Measurements from ENCODE around the gene TAF10.
A peak's percentile ranks its signal among the peaks of the same experiment; 100 is the strongest.

TAF10 gene

GRCh38 chr11:6655020-6655789, 43.2 kb upstream of the TAF10 start:
- H3K4me3 ChIP-seq = peak overlapping the region; percentile 93
- TF ChIP-seq EZH2 (IDR thresholded peaks at IDR 0.05) (no peak), FOXP2 (optimal IDR thresholded peaks at IDR 0.05; ENCODE audit: control extremely low read depth, extremely low read length, insufficient read depth) (no peak)
- H3K27ac ChIP-seq = no peak overlapping the region; the same call in 1 of the 2 replicates
- peak overlapping the region; percentile 81 for H3K9ac ChIP-seq (ENCODE audit: insufficient read length)
- DNase-seq (ENCODE audit: low read depth, low spot score) = no peak
- H3K9me3 ChIP-seq (ENCODE audit: low read depth, low read length) = no peaks in the 10 kb centered on the region
- peaks cover 6% of the 10 kb centered on the region; the same call in 1 of the 2 replicates for H3K36me3 ChIP-seq (ENCODE audit: insufficient read depth, low read length)

DNA sequence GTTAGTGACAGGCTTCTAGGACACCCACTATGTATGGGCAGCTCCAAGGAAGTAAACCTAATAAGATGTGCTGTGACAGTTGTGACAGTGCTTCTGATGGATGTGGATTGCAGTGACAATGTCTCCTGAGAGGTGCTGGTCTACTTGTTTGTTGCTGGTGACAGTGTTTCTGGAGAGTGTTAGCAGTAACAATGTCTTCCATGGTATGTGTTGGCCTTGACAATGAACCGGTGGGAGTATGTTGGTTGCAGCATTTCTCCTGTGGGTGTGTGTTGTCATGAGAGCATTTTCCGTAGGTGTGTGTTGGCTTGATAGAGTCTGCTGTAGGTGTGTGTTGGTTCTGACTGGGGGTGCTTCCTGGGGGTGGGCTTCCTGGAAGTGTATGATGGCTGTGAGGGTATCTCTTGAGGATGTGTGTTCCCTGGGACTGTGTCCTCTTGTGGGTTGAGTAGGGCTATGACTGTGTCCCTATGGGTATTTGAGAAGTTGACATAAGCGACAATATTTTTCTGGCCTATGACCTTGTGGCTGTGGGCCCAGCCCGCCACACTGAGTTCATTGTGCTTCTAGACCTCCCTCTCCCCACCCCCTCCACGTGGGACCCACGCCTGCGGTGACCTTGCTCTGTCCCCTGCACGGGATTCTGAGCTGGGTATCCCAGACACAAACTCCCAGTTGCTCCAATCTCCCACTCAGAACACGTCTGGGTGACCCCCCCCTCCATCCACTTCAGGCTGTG, 42.4 kb upstream of the TAF10 start:
- Histone ChIP-seq H3K36me3 (ENCODE audit: insufficient read depth, low read length) (peaks cover 8% of the 10 kb centered on the region; the same call in 1 of the 2 replicates), H3K4me3 (peak overlapping the region; percentile 93), H3K9ac (ENCODE audit: insufficient read length) (peak overlapping the region; percentile 81), H3K9me3 (ENCODE audit: low read depth, low read length) (no peaks in the 10 kb centered on the region), H3K27ac (no peak overlapping the region; the same call in 1 of the 2 replicates)
- no peak for DNase-seq (ENCODE audit: low read depth, low spot score)
- no peak for TF ChIP-seq POLR2AphosphoS5 (IDR thresholded peaks at IDR 0.05; ENCODE audit: borderline replicate concordance, low read depth, low read length)
- TF ChIP-seq EZH2 (IDR thresholded peaks at IDR 0.05) = no peak
- TF ChIP-seq FOXP2 (optimal IDR thresholded peaks at IDR 0.05; ENCODE audit: control extremely low read depth, extremely low read length, insufficient read depth) = no peak

DNA sequence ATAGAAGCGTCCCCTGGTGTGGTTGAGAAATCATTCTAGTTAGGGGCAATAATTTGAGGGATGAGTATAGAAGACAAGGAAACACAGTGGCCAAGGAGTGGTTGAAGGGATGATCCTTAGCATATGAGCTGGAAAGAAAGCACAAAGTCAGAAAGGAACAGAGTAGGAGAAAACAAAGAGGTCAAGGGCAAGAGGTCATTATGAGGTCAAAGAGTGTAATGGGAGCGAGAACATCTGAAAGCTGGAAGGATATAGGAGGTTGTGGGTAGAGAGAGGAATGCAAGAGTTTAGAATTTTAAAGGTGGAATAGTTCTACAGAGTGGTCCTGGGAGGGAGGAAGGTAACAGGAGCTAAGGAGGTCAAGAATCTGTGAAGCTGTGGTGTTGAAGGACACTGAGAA, 41.6 kb upstream of the TAF10 start:
- H3K36me3 ChIP-seq (ENCODE audit: insufficient read depth, low read length) = peaks cover 10% of the 10 kb centered on the region
- H3K4me3 ChIP-seq = peak overlapping the region; percentile 93
- H3K9ac ChIP-seq (ENCODE audit: insufficient read length) = no peak overlapping the region
- TF ChIP-seq POLR2AphosphoS5 (IDR thresholded peaks at IDR 0.05; ENCODE audit: borderline replicate concordance, low read depth, low read length) (no peak), FOXP2 (optimal IDR thresholded peaks at IDR 0.05; ENCODE audit: control extremely low read depth, extremely low read length, insufficient read depth) (no peak), EZH2 (IDR thresholded peaks at IDR 0.05) (no peak)
- no peak for DNase-seq (ENCODE audit: low read depth, low spot score)
- peak overlapping the region; percentile 65; the same call in 1 of the 2 replicates for H3K27ac ChIP-seq
- H3K9me3 ChIP-seq (ENCODE audit: low read depth, low read length) = no peaks in the 10 kb centered on the region

DNA sequence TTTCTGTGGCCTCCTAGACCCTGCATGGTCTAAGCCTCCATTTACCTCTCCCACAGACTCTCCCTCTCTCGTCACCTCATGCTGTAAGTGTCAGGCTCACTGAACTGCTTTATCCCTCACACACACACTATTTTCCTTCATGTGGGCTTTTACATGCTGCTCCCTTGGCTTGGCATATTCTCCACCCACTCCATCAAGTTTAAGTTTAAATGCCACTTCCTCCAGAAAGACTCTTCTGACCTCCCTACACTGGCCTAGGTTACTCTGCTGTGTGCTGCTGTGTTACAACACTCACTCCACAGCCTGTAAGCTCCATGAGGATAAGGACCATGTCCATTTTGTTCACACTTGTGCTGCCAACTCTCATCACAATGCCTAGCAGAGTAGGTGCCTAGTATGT, 41.1 kb upstream of the TAF10 start:
- H3K4me3 ChIP-seq = peak overlapping the region; percentile 93
- H3K36me3 ChIP-seq (ENCODE audit: insufficient read depth, low read length) = peaks cover 10% of the 10 kb centered on the region
- H3K27ac ChIP-seq = peak overlapping the region; percentile 65; the same call in 1 of the 2 replicates
- H3K9ac ChIP-seq (ENCODE audit: insufficient read length) = no peak overlapping the region
- DNase-seq (ENCODE audit: low read depth, low spot score) = no peak
- TF ChIP-seq EZH2 (IDR thresholded peaks at IDR 0.05) = no peak
- TF ChIP-seq POLR2AphosphoS5 (IDR thresholded peaks at IDR 0.05; ENCODE audit: borderline replicate concordance, low read depth, low read length) = no peak
- TF ChIP-seq FOXP2 (optimal IDR thresholded peaks at IDR 0.05; ENCODE audit: control extremely low read depth, extremely low read length, insufficient read depth) = no peak
- H3K9me3 ChIP-seq (ENCODE audit: low read depth, low read length) = no peaks in the 10 kb centered on the region

DNA sequence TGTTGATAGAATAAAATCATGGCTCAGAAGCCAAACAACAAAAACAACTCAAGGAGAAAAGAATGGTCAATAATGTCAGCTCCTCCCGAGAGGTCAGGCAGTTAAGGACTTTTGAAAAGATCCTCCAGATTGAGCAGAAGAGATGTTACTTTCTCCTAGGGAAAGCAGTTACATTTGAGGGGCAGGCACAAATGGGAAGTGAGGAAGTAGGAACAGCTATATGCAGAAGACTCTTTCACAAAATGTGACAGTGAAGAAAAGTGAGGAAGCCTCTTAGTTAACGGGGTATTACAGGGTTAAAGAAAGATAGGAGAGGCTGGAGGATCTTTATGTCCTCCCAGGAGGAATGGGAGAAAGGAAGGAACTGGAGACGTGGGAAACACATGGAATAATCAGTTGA, 40.2 kb upstream of the TAF10 start:
- peaks cover 10% of the 10 kb centered on the region for H3K36me3 ChIP-seq (ENCODE audit: insufficient read depth, low read length)
- TF ChIP-seq FOXP2 (optimal IDR thresholded peaks at IDR 0.05; ENCODE audit: control extremely low read depth, extremely low read length, insufficient read depth) (no peak), EZH2 (IDR thresholded peaks at IDR 0.05) (no peak), POLR2AphosphoS5 (IDR thresholded peaks at IDR 0.05; ENCODE audit: borderline replicate concordance, low read depth, low read length) (no peak)
- peak overlapping the region; percentile 65 for H3K27ac ChIP-seq
- no peak for DNase-seq (ENCODE audit: low read depth, low spot score)
- H3K9ac ChIP-seq (ENCODE audit: insufficient read length) = peak overlapping the region; percentile 26
- peak overlapping the region; percentile 93; the same call in 1 of the 2 replicates for H3K4me3 ChIP-seq
- H3K9me3 ChIP-seq (ENCODE audit: low read depth, low read length) = no peaks in the 10 kb centered on the region

- no peaks in the 10 kb centered on the region for H3K9me3 ChIP-seq (ENCODE audit: low read depth, low read length)
- no peak overlapping the region for H3K4me3 ChIP-seq
- H3K36me3 ChIP-seq (ENCODE audit: insufficient read depth, low read length) = peaks cover 10% of the 10 kb centered on the region
- no peak overlapping the region for H3K27ac ChIP-seq
- no peak for DNase-seq (ENCODE audit: low read depth, low spot score)
- TF ChIP-seq EZH2 (IDR thresholded peaks at IDR 0.05) (no peak), POLR2AphosphoS5 (IDR thresholded peaks at IDR 0.05; ENCODE audit: borderline replicate concordance, low read depth, low read length) (no peak), FOXP2 (optimal IDR thresholded peaks at IDR 0.05; ENCODE audit: control extremely low read depth, extremely low read length, insufficient read depth) (no peak)
- no peak overlapping the region for H3K9ac ChIP-seq (ENCODE audit: insufficient read length)
These were observed 39.0 kb upstream of the TAF10 start for GRCh38 chr11:6650980-6651379.

- Histone ChIP-seq H3K27ac (no peak overlapping the region), H3K9ac (ENCODE audit: insufficient read length) (no peak overlapping the region), H3K4me3 (no peak overlapping the region), H3K36me3 (ENCODE audit: insufficient read depth, low read length) (peaks cover 13% of the 10 kb centered on the region), H3K9me3 (ENCODE audit: low read depth, low read length) (no peaks in the 10 kb centered on the region)
- TF ChIP-seq FOXP2 (optimal IDR thresholded peaks at IDR 0.05; ENCODE audit: control extremely low read depth, extremely low read length, insufficient read depth) = no peak
- TF ChIP-seq POLR2AphosphoS5 (IDR thresholded peaks at IDR 0.05; ENCODE audit: borderline replicate concordance, low read depth, low read length) = no peak
- TF ChIP-seq EZH2 (IDR thresholded peaks at IDR 0.05) = no peak
- no peak for DNase-seq (ENCODE audit: low read depth, low spot score)
These were observed 38.1 kb upstream of the TAF10 start for GRCh38 chr11:6650104-6650503.

DNA sequence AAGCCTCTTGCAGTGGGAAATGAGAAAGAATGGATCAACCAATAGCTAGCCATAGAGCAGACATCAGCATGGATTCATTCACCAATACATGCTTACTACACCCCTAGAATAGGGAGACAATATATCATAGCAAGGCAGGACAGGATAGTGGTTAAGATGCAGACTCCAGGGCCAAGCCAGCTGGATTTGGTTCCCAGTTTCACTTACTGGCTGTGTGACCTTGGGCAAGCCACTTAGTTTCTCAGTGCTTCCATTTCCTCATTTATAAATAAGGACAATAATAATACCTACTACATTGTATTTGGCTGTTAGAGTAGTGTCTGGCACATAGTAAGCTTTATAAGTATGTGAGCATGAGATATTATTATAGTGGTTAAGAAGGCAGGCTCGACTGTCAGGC, 36.5 kb upstream of the TAF10 start:
- Histone ChIP-seq H3K9ac (ENCODE audit: insufficient read length) (no peak overlapping the region), H3K27ac (peak overlapping the region; percentile 96), H3K9me3 (ENCODE audit: low read depth, low read length) (no peaks in the 10 kb centered on the region), H3K4me3 (no peak overlapping the region), H3K36me3 (ENCODE audit: insufficient read depth, low read length) (peaks cover 22% of the 10 kb centered on the region)
- no peak for DNase-seq (ENCODE audit: low read depth, low spot score)
- no peak for TF ChIP-seq EZH2 (IDR thresholded peaks at IDR 0.05)
- no peak for TF ChIP-seq POLR2AphosphoS5 (IDR thresholded peaks at IDR 0.05; ENCODE audit: borderline replicate concordance, low read depth, low read length)
- TF ChIP-seq FOXP2 (optimal IDR thresholded peaks at IDR 0.05; ENCODE audit: control extremely low read depth, extremely low read length, insufficient read depth) = no peak
